Hindlimb muscle (tissue), 1 donor: ENCODE data around the gene CASTOR1. TPM values are rescaled to one million over a fixed set of nuclear protein-coding genes. Genes with fewer than 3 reads are reported as not detected.
A peak's percentile ranks its signal among the peaks of the same experiment; 100 is the strongest.

ENCODE experiments used
- DNase-seq: peaks from one replicate; pipeline ENCODE4 v3.0.0-alpha.2; 2013
- polyA plus RNA-seq: library from polyadenylated mRNA; unstranded; fragments of 120-200 nt; gene quantifications from one replicate; pipeline ENCODE4 v1.2.1, GENCODE V29; 2013; ENCODE audit not compliant: insufficient read length

The CASTOR1 gene
- polyA plus RNA-seq, 1 donor, result 5.4 TPM

DNA sequence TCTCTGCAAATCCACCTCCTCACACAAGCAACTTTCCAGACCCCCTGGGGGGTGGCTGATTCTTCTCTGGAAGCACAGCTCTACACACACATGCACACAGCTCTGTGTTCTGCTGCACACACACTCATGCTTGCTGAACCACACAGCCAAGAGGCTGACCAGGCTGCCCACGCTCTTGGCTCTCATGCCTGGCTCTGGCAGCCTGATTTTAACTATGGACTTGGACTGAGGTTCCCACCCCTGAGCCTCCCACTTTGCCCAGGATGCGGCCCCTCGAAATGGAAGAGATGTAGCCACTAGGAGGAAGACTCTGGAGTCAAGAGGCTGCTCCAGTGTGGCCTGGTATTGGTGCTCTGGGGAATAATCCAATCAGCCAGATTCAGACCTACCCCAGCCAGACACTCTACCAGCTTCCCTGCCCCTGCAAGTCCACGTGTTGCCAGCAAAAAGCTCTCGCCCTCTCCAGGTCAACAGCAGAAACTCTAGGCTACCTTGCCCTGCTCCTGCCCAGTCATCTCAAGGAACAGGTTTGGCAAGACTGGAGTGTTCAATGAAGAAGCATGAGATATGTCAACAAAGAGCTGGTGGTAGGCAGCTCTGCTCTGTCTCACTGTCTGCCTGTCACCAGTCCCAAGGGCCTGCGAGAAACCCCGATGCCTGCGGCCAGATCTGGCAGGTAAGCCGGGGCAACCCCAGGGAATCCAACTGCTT is 8.8 kb upstream of the CASTOR1 start:
- no peak for DNase-seq

DNA sequence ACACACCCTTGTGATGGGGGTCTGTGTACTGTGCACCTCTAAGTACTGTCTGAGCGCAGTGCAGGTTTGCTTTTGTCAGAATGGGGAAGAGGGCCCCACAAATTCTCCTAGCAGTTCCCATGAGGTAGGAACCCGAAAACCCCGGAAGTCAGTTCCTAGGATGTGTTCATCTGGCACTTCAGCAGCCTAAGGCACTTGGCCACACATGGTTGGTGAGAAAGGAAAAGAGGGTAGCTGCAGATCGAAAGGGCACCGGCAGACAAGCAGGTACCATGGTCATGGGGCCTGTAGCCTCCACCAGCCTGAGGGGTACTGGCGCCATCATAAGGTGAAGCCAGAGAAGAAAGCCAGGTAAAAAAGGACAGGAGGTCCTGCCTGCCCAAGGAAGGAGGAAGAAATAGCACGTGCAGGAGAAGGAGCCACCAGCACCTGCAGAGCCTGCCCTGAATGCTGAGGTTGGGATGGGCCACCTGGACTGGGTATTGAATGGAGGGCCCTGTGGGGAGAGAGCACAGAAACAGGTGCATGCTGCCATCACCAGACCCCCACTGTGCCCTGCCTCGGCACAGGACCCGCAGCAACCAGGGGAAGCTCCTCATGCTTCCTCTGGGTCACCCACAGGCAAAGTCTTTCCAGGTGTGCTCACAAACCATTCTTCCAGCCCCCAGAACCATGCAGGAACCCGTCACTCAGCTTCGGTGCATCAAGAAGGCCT is 8.1 kb upstream of the CASTOR1 start:
- no peak for DNase-seq

DNA sequence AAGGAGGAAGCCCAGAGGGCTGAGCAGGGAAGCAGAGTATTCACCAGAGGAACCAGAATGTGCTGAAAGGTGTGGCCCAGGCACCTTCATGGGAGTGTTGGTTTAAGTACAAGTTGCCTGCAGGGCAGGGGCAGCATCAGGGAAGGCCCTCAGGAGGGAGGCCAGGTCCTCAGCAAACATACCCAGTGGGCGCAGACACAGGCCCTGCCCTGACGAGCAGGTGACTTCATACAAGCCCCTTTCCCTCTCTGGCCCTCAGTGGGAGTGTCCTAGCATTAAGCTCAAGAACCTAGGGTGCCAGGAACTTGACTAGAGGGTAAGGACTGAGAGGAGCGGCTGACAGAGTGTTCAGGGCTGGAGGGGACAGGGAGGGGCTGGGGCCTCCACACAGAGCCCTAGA is 7.5 kb upstream of the CASTOR1 start:
- DNase-seq, result no peak

DNA sequence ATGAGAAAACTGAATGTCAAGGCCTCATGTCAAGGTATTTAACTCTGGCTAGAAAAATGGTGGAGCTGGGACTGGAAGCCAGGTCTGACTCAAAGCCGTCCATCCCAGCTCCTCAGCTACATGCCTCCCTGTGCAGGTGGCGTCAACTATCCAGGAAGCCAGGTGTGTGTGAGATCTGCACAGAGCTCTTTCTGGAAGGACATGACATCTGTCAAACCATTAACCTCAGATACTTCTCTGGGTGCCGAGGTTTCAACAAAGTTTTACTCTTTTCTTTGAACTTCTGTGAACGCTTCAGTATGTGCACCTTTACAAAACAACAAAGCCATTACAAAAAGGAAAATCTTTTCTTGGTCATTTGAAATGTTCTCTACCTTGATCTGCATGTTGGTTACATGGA is 7.0 kb upstream of the CASTOR1 start:
- DNase-seq, result no peak

DNA sequence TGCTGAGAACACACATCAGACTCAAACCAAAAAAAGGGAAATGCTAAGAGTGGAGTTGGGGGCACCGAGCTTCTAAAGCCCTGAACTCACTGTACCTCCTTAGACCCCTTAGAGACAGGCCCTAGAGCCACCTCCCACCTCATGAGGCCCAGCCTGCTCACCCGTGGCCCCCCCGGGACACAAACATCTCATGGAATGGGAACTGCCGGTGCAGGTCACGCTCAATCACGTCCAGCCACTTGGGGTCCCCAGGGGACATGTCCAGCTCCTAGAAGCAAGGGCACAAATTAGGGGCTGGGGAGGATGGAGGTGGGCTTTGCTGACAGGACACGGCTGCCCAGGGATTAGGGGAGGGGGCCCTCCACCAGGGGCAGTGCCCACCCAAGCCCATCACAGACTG is 6.3 kb upstream of the CASTOR1 start:
- no peak for DNase-seq

DNA sequence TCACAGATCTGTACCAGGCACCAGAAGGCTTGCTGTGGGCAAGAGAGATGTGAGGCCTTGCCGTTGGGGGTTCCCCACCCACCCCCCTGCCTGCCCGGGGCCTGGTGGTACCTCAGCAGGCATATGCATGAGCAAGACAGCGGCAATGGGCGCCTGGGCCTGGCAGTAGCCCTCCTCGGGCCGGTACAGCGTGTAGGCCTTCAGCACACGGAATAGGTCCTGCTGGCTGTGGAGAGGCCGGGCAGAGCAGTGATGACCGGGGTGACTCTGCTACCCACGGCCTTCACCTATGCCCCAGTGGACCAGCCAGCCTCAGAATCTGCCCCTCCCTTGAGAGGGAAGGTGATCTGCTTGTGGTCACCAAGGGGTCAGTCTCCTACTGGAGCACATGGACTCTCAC is 5.5 kb upstream of the CASTOR1 start:
- DNase-seq, result no peak

DNA sequence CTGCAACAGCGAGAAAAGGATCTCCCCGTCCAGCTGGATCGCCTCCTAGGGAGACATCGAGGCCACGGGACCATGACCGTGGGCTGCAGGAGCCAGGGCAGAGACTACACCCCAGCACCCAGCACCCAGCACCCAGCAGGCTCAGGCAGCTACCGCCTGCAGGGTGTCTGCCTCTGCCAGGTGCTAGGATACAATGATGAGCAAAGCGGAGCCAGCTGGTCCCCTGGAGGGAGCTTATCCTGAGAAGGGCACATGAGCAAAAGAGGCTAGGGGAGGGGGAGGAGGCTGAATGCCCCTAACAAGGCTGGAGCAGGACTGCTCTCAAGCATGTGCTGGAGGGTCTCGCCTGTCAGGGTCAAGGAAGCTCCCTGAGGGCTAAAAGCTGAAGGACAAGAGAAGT is 4.8 kb upstream of the CASTOR1 start:
- no peak for DNase-seq

DNA sequence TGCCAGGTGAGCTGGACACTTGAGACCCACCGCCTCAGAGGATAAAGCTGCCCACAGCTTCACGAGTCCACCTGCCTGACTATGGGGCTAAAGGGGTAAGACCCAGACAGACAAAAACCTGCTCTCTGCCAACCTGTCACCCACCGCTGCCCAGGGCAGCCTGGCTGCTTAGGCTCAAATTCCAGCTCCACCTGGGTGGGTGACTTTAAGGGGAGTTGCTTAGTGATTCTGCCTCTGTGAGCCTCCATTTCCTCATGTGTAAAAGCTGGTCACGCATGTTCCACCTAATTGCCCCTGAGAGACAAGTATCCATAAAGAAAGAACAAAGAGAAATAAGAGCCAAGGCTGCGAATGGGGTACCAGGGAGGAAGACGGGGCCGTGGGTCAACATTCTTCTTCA is 3.7 kb upstream of the CASTOR1 start:
- DNase-seq, result no peak

DNA sequence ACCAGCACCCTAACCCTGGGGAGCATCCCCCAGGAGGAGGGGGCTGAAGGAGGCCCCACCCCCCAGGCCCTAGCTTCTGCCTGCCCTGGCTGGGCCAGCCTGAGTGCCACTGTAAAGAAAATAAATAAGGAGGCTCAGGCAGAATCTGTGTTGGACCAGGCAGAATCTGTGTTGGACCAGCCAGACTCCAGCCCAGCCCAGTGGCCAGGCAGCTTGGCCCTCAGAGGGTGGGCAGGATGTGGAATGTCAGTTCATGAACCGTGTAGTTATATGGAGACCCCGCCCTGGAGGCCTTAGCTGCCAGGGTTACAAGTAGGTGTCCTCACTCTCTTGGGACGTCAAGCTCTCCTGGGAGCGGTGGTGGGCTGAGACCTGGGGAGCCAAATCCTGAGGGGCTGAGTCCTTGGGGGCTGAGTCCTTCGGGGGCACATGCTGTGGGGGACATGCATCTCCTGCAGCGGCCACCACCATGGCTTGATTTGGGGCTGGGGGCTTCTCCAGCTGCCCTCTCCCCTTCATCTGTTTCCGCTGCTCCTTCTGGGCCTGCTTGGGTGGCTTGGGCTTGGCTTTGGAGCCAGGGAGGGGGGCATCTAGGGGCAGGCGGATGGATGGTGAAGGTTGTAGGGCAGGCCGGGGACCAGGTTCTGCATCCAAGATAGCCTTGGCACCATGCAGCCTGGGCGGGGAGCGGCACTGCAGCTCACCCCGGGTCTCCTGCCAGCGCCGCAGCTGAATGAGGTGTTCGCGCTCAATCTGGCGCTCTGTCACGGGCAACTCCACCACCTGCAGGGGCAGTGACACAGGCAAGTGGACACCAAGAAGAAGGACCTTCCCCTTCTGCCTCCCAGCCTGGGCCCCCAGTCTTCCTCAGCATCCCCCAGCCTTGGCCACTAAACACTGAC is 3.0 kb upstream of the CASTOR1 start:
- no peak for DNase-seq

DNA sequence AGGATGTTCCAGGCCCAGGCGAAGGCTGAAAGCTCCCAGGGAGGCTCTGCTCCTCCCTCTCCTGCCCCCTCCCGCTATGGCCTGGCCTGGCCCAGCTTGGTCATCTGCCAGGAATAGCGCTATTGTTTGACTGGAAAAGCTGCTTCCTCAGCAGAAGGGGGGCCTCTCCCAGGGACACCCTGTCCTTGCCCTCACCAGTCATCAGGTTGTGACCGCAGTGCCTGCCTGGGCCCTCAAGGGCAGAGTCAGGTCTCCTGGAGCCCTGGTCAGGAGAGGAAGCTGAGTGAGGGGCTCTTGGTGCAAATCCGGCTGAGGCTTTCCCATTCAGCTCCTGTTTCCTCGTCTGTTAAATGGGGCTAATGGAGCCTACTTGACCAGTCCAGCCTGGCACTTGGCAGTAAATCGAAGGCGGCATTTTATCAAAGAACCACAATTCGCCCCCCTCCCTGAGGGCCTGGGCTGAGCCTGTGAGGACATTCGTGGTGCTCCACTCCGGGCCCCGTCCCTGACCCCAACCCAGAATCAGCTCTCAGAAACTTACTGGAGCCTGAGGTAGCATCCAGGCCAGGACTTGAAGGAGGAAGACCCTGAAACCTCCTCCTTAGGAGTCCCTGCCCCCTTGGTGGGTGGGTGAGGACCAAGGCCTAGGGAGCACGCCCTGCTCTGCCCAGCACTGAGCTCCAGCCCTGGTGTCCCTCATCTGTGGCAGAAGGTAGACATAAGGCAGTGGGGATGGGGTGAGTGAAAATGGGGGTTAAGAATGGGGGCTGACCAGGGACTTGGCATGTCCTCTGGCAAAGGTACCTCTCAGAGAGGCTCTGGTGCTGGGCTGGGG is 2.0 kb upstream of the CASTOR1 start:
- no peak for DNase-seq

DNA sequence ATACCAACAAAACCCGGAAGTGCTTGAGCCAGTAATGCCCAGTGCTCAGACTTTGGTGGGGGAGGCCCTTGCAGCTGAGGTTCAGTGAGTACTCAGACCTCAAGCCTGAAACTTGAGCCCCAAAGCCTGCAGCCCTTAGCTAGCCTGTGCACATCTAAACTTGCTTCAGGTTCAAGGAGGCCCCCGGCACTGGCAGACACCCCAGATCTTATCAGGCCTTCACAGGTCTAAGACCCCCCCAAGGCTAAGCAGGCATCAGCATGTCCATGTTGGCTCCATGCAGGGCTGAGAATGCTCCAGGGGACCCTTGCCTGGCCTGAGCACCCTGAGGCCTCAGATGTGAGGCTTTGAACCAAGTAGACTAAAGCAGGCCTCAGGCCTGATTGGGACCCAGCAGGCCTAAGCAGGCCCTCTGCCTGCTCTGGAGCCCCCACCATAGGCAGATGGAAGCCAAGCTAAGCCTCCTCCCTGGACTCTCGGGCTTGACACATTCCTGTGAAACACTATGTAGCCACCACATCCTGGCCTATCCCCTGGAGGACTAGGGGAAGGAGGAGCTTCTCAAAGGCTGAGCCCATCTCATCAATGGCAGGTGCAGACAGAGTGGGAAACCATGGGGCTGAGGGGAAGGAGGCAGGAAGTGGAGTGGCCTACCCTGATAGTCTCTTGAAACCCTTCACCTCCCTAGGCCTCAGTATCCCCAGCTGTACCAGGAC is 1.2 kb upstream of the CASTOR1 start:
- no peak for DNase-seq

DNA sequence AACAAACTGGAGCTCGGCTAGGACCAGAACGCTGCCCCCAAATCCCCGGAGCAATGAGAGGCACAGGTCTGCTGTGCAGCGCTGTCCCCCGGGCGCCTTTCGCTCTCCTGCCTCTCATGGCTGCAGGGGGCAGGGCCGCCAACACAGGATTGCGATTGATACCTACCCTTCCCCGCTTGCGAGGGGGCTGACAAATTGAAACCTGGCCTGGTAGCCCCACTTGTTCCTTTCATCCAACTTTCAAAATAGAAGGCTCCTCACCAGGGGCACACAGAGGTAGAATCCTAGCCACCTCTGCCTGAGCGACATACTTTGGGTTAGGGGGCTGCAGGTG is 642 bp upstream of the CASTOR1 start:
- no peak for DNase-seq

DNA sequence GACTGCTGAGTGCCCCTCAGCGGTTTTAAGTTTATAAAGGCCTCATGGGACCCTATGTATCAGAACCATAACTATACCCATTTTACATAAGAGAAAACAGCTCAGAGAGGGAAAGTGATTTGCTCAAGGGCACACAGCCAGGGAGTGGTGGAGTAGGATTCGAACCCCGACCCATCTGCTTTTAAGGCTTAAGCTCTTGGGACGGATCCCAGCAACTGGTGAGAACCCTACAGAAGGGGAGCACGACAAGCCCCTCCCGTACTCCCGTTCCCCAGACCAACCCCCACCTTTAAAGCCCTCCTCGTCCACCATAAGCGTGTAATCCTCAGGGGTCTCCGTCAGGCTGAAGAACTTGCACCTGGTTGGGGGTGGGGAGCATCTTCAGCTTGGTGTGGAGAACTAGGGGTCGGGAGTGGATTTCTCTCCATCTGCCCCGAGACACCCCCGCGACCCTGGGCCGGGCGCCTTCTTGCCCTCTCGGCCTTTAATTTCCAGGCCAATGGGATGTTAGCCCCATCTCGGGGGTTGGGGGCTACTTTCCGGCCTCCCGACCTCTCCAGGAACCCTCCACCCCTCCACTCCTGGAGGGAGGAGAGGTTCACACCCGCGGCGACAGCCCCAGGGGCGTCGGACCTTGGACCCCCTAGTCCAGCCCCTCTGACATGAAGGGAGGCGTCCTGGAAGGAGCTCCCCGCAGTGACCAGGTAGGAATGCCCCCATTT is 725 bp downstream of the CASTOR1 start:
- no peak for DNase-seq

DNA sequence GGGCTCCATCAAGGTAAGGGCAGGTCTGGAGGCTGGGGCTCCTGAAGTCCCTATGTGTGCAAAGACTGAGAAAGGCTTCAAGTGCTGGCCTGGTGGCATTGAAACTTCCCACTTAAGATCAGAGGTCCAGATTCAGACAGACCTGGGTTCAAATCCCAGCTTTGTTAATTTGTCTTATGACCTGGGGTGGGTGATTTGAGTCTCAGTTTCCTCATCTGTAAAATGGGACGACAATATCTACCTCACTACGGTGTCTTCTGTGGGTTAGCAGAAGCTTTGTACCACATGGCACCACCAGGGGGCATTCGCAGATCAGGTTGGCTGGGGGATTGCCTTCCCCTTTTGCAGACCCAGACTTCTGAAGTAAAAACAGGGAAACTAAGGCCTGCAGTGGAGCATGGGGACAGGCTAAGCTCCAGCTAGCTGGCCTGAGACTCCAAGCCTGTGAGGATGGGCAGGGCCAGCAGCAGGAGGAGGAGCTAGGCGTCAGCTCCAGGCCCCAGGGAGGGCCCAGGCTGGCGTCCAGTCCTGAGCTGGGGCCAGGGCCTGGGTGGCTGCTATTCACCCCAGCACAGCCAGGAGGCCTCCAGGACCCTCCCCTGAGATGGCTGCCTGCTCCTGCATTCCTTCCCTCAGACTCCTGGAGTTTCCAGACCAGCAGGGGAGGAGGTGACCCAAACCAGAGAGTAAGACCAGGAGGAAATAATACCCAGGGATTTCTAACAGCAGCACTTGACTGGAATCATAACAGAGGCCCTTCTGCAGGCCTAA is 1.5 kb downstream of the CASTOR1 start:
- DNase-seq, result peak; percentile 83

DNA sequence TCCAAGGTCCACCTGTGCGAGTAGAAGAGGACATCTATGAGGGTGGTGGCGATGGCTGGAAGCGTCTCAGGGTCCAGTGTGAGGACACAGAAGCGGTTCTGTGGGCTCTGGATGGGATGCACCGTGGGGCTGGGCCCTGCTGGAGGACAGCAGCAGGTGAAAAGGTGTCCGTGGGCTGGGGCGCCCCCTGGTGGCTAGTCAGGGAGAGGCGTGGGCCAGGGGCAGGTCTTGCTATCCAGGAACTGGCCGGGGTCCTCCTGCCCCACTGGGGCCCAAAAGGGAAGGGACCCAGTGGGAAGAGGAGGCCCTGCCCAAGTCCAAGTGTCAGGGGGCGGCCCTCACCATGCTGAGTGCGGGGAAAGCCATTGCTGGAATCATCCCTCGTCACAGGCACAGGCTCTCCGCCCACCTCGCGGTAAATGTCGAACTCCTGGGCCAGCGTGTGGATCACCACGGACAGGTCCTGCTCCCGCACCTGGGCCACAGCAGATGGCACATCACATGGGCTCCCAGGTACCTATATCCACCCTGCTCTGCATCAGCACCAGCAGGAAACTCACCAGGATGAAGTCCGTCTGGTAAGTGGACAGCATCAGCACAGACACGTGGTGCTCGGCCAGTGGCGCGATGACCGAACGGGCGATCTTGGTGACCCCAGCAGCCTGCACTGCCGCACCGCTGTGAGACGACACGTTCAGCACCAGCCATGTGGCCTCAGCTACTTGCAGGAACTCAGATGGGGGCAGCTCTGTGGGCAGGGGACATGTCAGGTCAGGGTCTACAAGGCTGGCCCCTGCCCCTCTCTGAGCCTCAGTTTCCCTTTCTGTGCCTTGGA is 2.3 kb downstream of the CASTOR1 start:
- no peak for DNase-seq

DNA sequence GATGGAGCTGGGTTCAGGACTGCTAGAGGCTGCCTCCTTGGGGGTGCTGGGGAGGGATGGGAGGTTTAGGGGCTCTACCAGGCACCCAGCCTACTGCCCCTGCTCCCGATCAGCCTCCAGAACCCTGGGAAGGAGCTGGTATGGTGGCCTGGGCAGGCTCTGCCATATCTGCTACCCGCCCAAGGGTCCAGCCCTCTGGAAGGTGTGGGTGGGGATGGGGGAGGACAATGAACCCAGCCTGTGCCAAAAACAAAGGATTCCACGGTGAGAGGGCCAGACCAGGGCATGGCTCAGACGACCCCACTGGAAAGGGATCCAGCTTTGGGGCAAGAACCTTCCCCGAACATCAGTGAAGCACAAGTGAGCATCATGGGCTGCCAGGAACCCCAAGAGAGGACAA is 3.0 kb downstream of the CASTOR1 start:
- DNase-seq, result no peak

DNA sequence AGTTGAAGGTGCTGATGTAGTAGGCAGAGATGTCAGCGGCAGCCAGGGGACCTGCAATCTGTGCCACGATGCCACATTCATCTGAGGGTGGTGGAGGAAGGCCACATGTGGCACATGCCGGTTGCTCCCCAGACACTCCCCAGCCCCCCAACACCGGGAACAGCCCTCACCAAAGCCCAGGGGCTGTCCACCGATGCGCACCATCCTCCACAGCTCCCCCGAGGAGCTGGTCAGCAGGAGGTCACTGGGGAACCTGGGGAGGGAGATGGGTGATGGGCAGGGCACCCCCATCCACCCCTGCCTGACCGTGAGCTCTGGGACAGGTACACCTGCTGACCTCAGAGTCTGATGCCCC is 3.5 kb downstream of the CASTOR1 start:
- DNase-seq, result no peak

DNA sequence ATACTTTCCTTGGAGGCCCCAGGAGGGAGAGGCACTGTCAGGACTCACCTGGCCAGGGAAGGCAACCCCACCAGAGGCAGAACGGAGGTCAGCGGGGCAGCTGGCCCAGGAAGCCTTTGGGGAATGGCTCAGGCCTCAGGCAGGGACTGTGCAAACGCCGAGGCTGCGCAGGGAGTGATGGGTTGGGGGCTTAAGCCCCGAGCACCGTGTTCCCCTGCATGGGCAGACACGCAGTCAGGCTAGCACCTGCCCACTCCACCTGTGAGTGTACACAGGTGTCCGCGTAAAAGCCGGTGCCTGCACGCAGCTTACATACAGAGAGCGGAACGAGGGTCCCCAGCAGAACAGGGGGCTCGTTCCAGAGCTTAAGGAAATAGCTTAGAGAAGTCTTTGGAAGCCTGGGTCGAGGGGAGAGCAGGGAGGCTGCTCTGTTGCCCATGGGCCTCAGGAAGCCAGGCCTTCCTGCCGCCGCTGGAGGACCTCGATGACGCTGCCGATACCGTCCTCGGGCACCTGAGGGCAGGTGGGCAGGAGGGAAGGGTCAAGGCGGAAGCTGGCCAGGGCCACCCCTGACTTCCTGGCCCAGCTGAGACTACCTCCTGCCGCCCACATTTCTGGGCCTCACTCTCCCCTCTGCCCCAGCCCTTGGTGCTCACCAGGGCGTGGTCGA is 4.0 kb downstream of the CASTOR1 start:
- DNase-seq, result no peak

DNA sequence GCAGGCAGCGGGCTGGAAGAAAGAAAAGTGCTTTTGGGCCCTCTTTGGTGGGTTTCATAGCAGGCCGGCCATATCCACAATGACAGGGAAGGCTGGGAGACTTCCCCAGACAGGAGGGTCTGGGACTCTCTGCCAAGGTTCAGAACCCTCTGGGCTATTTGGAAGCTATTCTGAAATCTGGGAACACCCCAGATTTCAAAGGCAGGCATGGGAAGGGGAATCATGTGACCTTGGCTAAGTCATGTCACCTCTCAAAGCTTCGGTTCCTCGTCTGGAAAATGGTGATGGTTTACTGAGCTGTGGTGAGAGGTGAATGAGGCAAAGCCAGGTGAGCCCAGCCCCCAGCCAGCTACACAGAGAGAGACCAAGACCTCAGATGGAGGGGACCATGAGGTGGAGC is 4.6 kb downstream of the CASTOR1 start:
- DNase-seq, result no peak
